ENCODE data around the gene ADCY3. TPM values are rescaled to one million over a fixed set of nuclear protein-coding genes. Genes with fewer than 3 reads are reported as not detected.

ADCY3 gene
- total and polyA plus RNA-seq, 8 donors: 5.2 to 339 (median 24.2) TPM

- H3K4me1 ChIP-seq: peaks cover 0 to 26% (median 16%) of the 10 kb centered on the region in 4 donors
- H3K27me3 ChIP-seq: no peaks in the 10 kb centered on the region
- H3K4me3 ChIP-seq: no peak overlapping the region
- H3K27ac ChIP-seq: peak overlapping the region in 2 of 5 donors; percentile 2 to 20
- intact Hi-C loops (cut with DNase I; ENCODE audit: low total_unique reads): no loop called here
- 73 to 86% (median 79%) methylated on average over 10 of the region's 10 CpGs for WGBS, 5 donors
- no peak for DNase-seq
- H3K36me3 ChIP-seq: peaks cover 0 to 13% (median 5%) of the 10 kb centered on the region in 4 donors
- peaks cover 0 to 6% (median 0%) of the 10 kb centered on the region in 4 donors for H3K9me3 ChIP-seq
- TF ChIP-seq CTCF (IDR thresholded peaks at IDR 0.05) (no peak), POLR2AphosphoS5 (IDR thresholded peaks at IDR 0.05) (no peak), POLR2A (IDR thresholded peaks at IDR 0.05) (no peak), EP300 (IDR thresholded peaks at IDR 0.05) (no peak)
Measured at GRCh38 chr2:24912986-24913385, 7.1 kb downstream of the ADCY3 start.

GRCh38 chr2:24912523-24912922, 7.5 kb downstream of the ADCY3 start:
- no peaks in the 10 kb centered on the region for H3K27me3 ChIP-seq
- H3K9me3 ChIP-seq: peaks cover 0 to 6% (median 0%) of the 10 kb centered on the region in 4 donors
- intact Hi-C loops (cut with DNase I; ENCODE audit: low total_unique reads): no loop called here
- WGBS, 5 donors: 74 to 83% (median 78%) methylated on average over 7 of the region's 7 CpGs
- peaks cover 0 to 21% (median 12%) of the 10 kb centered on the region in 4 donors for H3K4me1 ChIP-seq
- no peak overlapping the region for H3K4me3 ChIP-seq
- no peak overlapping the region for H3K27ac ChIP-seq
- peaks cover 0 to 13% (median 3%) of the 10 kb centered on the region in 4 donors for H3K36me3 ChIP-seq
- no peak for DNase-seq
- TF ChIP-seq EP300 (IDR thresholded peaks at IDR 0.05): no peak
- TF ChIP-seq POLR2AphosphoS5 (IDR thresholded peaks at IDR 0.05): no peak
- no peak for TF ChIP-seq CTCF (IDR thresholded peaks at IDR 0.05)
- TF ChIP-seq POLR2A (IDR thresholded peaks at IDR 0.05): no peak

GRCh38 chr2:24910245-24910644, 9.8 kb downstream of the ADCY3 start:
- peaks cover 0 to 6% (median 0%) of the 10 kb centered on the region in 4 donors for H3K9me3 ChIP-seq
- intact Hi-C loops (cut with DNase I; ENCODE audit: low total_unique reads): no loop called here
- DNase-seq: no peak
- peaks cover 0 to 10% (median 3%) of the 10 kb centered on the region in 4 donors for H3K36me3 ChIP-seq
- no peak overlapping the region for H3K4me3 ChIP-seq
- no peaks in the 10 kb centered on the region for H3K27me3 ChIP-seq
- TF ChIP-seq CTCF (IDR thresholded peaks at IDR 0.05) (no peak), EP300 (IDR thresholded peaks at IDR 0.05) (no peak), POLR2A (IDR thresholded peaks at IDR 0.05) (no peak), POLR2AphosphoS5 (IDR thresholded peaks at IDR 0.05) (no peak)
- peaks cover 0 to 9% (median 6%) of the 10 kb centered on the region in 4 donors for H3K4me1 ChIP-seq
- 92 to 99% (median 98%) methylated on average over 3 of the region's 3 CpGs for WGBS, 5 donors
- no peak overlapping the region for H3K27ac ChIP-seq

GRCh38 chr2:24909555-24910177, 10.4 kb downstream of the ADCY3 start:
- intact Hi-C loops (cut with DNase I; ENCODE audit: low total_unique reads): no loop called here
- WGBS, 5 donors: 88 to 96% (median 94%) methylated on average over 5 of the region's 5 CpGs
- H3K27me3 ChIP-seq: no peaks in the 10 kb centered on the region
- TF ChIP-seq POLR2AphosphoS5 (IDR thresholded peaks at IDR 0.05): no peak
- no peak for TF ChIP-seq CTCF (IDR thresholded peaks at IDR 0.05)
- TF ChIP-seq POLR2A (IDR thresholded peaks at IDR 0.05): no peak
- TF ChIP-seq EP300 (IDR thresholded peaks at IDR 0.05): no peak
- no peak overlapping the region for H3K4me3 ChIP-seq
- peaks cover 0 to 9% (median 6%) of the 10 kb centered on the region in 4 donors for H3K4me1 ChIP-seq
- no peak overlapping the region for H3K27ac ChIP-seq
- peaks cover 0 to 5% (median 2%) of the 10 kb centered on the region in 4 donors for H3K36me3 ChIP-seq
- H3K9me3 ChIP-seq: peaks cover 0 to 6% (median 0%) of the 10 kb centered on the region in 4 donors
- no peak for DNase-seq
